ENCODE data around the gene CDC20B.

Gene CDC20B

GRCh38 chr5:55063220-55063863, 109.6 kb downstream of the CDC20B start:
- TF ChIP-seq, protein P1, sequence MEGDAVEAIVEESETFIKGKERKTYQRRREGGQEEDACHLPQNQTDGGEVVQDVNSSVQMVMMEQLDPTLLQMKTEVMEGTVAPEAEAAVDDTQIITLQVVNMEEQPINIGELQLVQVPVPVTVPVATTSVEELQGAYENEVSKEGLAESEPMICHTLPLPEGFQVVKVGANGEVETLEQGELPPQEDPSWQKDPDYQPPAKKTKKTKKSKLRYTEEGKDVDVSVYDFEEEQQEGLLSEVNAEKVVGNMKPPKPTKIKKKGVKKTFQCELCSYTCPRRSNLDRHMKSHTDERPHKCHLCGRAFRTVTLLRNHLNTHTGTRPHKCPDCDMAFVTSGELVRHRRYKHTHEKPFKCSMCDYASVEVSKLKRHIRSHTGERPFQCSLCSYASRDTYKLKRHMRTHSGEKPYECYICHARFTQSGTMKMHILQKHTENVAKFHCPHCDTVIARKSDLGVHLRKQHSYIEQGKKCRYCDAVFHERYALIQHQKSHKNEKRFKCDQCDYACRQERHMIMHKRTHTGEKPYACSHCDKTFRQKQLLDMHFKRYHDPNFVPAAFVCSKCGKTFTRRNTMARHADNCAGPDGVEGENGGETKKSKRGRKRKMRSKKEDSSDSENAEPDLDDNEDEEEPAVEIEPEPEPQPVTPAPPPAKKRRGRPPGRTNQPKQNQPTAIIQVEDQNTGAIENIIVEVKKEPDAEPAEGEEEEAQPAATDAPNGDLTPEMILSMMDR (IDR thresholded peaks at IDR 0.05) = no peak
- Histone ChIP-seq H3K36me3 (no peaks in the 10 kb centered on the region), H3K4me3 (ENCODE audit: low read depth in 1 of 2, low read length in 1 of 2) (no peak overlapping the region), H3K9me3 (no peaks in the 10 kb centered on the region), H3K4me1 (ENCODE audit: control insufficient read depth in 1 of 2, insufficient read depth in 1 of 2, low read depth in 1 of 2, low read length in 1 of 2) (no peaks in the 10 kb centered on the region), H3K27ac (no peak overlapping the region), H3K27me3 (no peaks in the 10 kb centered on the region)

All from neutrophil (primary cell).